HL-60 (cell line): ENCODE measurements around the gene PARS2.

Source experiments
- CTCF ChIP-seq: IDR thresholded peaks from one replicate; pipeline ENCODE4 v1.5.1; 2011; ENCODE audit warnings: low read length, control low read depth, inconsistent platforms; ENCODE audit not compliant: insufficient read depth
- REST ChIP-seq: IDR thresholded peaks from 2 replicates; pipeline ENCODE4 v1.6.1; 2012; ENCODE audit warnings: low read depth; ENCODE audit not compliant: insufficient replicate concordance

GRCh38 chr1:54791880-54792522 lies 27.7 kb upstream of the PARS2 start:
- TF ChIP-seq CTCF (peak; percentile 95), REST (no peak)
